Ovary (tissue), 3 donors: ENCODE results near the gene C1orf122.

Experiments used
- POLR2A ChIP-seq: fragments of 450-650 bp; IDR thresholded peaks from one replicate; pipeline ENCODE4 v1.6.1; 2017; ENCODE audit warnings: antibody characterized with exemption, mild to moderate bottlenecking, moderate library complexity
- TF ChIP-seq, protein P1 (sequence below), 3 donors: fragments of 450-650 bp in 2 of 3; fragments of 200-600 bp in 1 of 3; IDR thresholded peaks; one replicate each; pipeline versions ENCODE4 v1.5.1 to v1.8.0; 2016 to 2022; ENCODE audit warnings: antibody characterized with exemption in 3 of 3, mild to moderate bottlenecking in 1 of 3
- donor health status: DM: no; HTN: no; CAD: no.

DNA sequence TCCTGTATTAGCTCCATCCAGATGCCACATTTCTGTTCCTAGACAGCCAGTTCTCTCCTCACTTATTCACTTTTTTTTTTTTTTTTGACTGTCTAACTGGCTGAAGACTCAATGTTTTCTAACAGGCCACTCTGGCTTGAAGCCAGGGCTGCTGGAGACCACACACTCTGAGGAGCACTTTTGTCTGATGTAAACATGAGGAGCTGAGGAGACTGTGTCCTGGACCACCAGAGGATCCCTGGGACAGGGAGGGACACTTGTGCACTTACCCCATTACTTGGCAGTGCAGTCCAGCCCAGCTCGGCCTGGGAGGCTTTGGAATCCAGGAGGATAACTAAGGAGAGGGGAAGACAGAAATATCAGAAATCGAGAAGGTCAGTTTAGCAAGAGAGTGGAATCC lies 45.1 kb upstream of the C1orf122 start:
- TF ChIP-seq, protein P1, sequence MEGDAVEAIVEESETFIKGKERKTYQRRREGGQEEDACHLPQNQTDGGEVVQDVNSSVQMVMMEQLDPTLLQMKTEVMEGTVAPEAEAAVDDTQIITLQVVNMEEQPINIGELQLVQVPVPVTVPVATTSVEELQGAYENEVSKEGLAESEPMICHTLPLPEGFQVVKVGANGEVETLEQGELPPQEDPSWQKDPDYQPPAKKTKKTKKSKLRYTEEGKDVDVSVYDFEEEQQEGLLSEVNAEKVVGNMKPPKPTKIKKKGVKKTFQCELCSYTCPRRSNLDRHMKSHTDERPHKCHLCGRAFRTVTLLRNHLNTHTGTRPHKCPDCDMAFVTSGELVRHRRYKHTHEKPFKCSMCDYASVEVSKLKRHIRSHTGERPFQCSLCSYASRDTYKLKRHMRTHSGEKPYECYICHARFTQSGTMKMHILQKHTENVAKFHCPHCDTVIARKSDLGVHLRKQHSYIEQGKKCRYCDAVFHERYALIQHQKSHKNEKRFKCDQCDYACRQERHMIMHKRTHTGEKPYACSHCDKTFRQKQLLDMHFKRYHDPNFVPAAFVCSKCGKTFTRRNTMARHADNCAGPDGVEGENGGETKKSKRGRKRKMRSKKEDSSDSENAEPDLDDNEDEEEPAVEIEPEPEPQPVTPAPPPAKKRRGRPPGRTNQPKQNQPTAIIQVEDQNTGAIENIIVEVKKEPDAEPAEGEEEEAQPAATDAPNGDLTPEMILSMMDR (IDR thresholded peaks at IDR 0.05), result no peak
- TF ChIP-seq POLR2A, result no peak
